DND-41 (cell line): ENCODE data around the gene SENP8.

Experiments
- ATAC-seq: fragments of 200-7000 bp; cut with Tn5 transposase; 3 replicates; pipeline ENCODE4 v1.9.1; 2021; ENCODE audit warnings: low read depth; ENCODE audit not compliant: insufficient read depth
- DNase-seq: peaks from one replicate; pipeline ENCODE4 v3.0.0-alpha.2; 2020
- H2AFZ ChIP-seq: 2 replicates; pipeline ENCODE4 v1.6.0; 2012; ENCODE audit warnings: low read depth, low read length
- H3K27ac ChIP-seq: 2 replicates; pipeline ENCODE4 v1.5.1; 2012; ENCODE audit warnings: low read length, inconsistent platforms
- H3K27me3 ChIP-seq: fragments of 200-600 bp; sonication (generic); 2 replicates; pipeline ENCODE4 v1.6.0; 2012; ENCODE audit warnings: low read length, mild to moderate bottlenecking, inconsistent platforms; ENCODE audit not compliant: insufficient read depth, poor library complexity
- H3K36me3 ChIP-seq: 2 replicates; pipeline ENCODE4 v1.5.1; 2012; ENCODE audit warnings: low read length, inconsistent platforms; ENCODE audit not compliant: insufficient read depth
- H3K4me1 ChIP-seq: 2 replicates; pipeline ENCODE4 v1.5.1; 2012; ENCODE audit warnings: mild to moderate bottlenecking, low read length; ENCODE audit not compliant: insufficient read depth
- H3K4me2 ChIP-seq: 2 replicates; pipeline ENCODE4 v1.6.0; 2012; ENCODE audit warnings: mild to moderate bottlenecking, moderate library complexity, low read length, inconsistent platforms; ENCODE audit not compliant: insufficient read depth
- H3K4me3 ChIP-seq, 2 experiments: fragments of 200-600 bp in 1 of 2; shearing (Covaris generic) in 1 of 2; 2 replicates each; pipeline ENCODE4 v1.5.1; 2012 to 2016; ENCODE audit warnings: inconsistent platforms in 2 of 2, low read length in 2 of 2, mild to moderate bottlenecking in 2 of 2, low read depth in 1 of 2, moderate library complexity in 1 of 2
- H3K79me2 ChIP-seq: 2 replicates; pipeline ENCODE4 v1.6.0; 2012; ENCODE audit warnings: low read length, inconsistent platforms; ENCODE audit not compliant: insufficient read depth
- H3K9ac ChIP-seq: 2 replicates; pipeline ENCODE4 v1.6.0; 2012; ENCODE audit warnings: low read depth, mild to moderate bottlenecking, inconsistent platforms, low read length, moderate library complexity
- H3K9me3 ChIP-seq: 2 replicates; pipeline ENCODE4 v1.5.1; 2012; ENCODE audit warnings: low read length, moderate library complexity, mild to moderate bottlenecking, inconsistent platforms; ENCODE audit not compliant: insufficient read depth, severe bottlenecking
- H4K20me1 ChIP-seq: 2 replicates; pipeline ENCODE4 v1.6.0; 2012; ENCODE audit warnings: low read length; ENCODE audit not compliant: insufficient read depth
- CTCF ChIP-seq: IDR thresholded peaks from 2 replicates; pipeline ENCODE4 v1.5.1; 2012; ENCODE audit warnings: borderline replicate concordance, low read length, moderate library complexity, mild to moderate bottlenecking; ENCODE audit not compliant: poor library complexity, severe bottlenecking; ENCODE audit errors: extremely low read depth
- EZH2 ChIP-seq: IDR thresholded peaks from 3 replicates; pipeline ENCODE4 v1.6.1; 2012; ENCODE audit warnings: borderline replicate concordance, low read depth, mild to moderate bottlenecking, moderate library complexity, low read length, inconsistent platforms; ENCODE audit not compliant: severe bottlenecking

The SENP8 gene

GRCh38 chr15:72166716-72167417, 48.7 kb downstream of the SENP8 start:
- Histone ChIP-seq H3K4me1 (peaks cover 18% of the 10 kb centered on the region), H3K9ac (no peak overlapping the region), H3K36me3 (no peaks in the 10 kb centered on the region), H3K4me3 (no peak overlapping the region), H3K4me2 (no peak overlapping the region), H3K27me3 (no peaks in the 10 kb centered on the region), H3K79me2 (no peaks in the 10 kb centered on the region), H3K27ac (no peak overlapping the region), H3K9me3 (no peaks in the 10 kb centered on the region), H4K20me1 (no peaks in the 10 kb centered on the region), H2AFZ (no peak overlapping the region)
- TF ChIP-seq EZH2 (no peak), CTCF (no peak)
- DNase-seq (no peak), ATAC-seq (no peak)

GRCh38 chr15:72167445-72167844, 49.2 kb downstream of the SENP8 start:
- DNase-seq: no peak
- H3K4me2 ChIP-seq: no peak overlapping the region
- no peak overlapping the region for H2AFZ ChIP-seq
- H3K27ac ChIP-seq: no peak overlapping the region
- H4K20me1 ChIP-seq: no peaks in the 10 kb centered on the region
- H3K4me1 ChIP-seq: peaks cover 18% of the 10 kb centered on the region
- H3K4me3 ChIP-seq: no peak overlapping the region
- TF ChIP-seq EZH2 (no peak), CTCF (no peak)
- H3K9ac ChIP-seq: no peak overlapping the region
- H3K27me3 ChIP-seq: no peaks in the 10 kb centered on the region
- no peaks in the 10 kb centered on the region for H3K9me3 ChIP-seq
- no peaks in the 10 kb centered on the region for H3K79me2 ChIP-seq
- no peak for ATAC-seq
- H3K36me3 ChIP-seq: no peaks in the 10 kb centered on the region

GRCh38 chr15:72168131-72168807, 50.1 kb downstream of the SENP8 start:
- H3K4me1 ChIP-seq: peaks cover 18% of the 10 kb centered on the region
- H3K79me2 ChIP-seq: no peaks in the 10 kb centered on the region
- no peaks in the 10 kb centered on the region for H4K20me1 ChIP-seq
- ATAC-seq: peak; percentile 95
- no peak overlapping the region for H3K27ac ChIP-seq
- H3K9me3 ChIP-seq: no peaks in the 10 kb centered on the region
- no peak overlapping the region for H3K4me3 ChIP-seq
- H3K27me3 ChIP-seq: no peaks in the 10 kb centered on the region
- no peaks in the 10 kb centered on the region for H3K36me3 ChIP-seq
- H3K4me2 ChIP-seq: peak overlapping the region; percentile 18
- H2AFZ ChIP-seq: no peak overlapping the region; the same call in 1 of the 2 replicates
- no peak overlapping the region for H3K9ac ChIP-seq
- TF ChIP-seq EZH2 (no peak), CTCF (no peak)
- peak; percentile 77 for DNase-seq
